Stimulated activated CD4-positive, alpha-beta T cell treated with anti-CD3 and anti-CD28 coated beads, Interleukin-15, amount 100 ng/mL, for 24 hours (primary cell): ENCODE measurements around the gene SRGAP1.
"Not testable (repeated sequence)": the region's sequence is repeated elsewhere in the genome, so short reads cannot be mapped to it uniquely, and the experiment has no call there.

Experiments used
- DNase-seq: peaks from one replicate; pipeline ENCODE4 v3.0.0-alpha.2; 2020

SRGAP1 gene

DNA sequence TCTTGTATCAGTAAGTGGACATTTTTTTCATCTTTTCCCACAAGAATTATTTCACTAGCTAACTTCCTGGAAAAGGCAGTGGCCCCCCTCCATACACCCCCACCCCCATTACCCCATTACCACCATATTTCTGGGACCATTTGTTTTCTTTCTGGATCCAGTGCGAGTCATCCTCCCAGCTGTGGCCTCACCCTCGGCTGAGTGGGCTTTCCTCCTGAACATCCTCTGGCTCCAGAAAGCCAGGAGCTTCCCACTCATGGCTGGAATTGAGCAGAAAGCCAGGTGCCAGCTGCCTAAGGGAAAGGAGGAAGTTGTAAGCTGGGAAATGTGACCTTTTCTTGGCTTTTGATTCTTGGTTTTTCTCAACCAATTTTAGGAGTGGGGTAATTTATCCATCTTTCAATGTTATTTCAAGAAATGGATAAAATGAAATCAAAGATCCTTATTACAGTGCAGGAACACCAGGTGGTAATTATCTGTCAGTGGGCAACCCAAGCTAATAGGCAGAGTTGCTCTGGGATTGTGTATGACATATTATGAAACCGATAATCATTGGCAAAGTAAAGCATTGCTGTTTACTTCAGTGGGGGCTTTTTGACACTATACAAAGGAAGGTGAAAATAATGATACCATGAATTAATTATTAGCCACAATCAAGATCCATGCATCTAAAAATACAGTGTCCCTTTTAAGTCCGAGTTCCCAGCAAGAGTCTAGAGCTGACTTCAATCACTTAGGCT lies 253.0 kb downstream of the SRGAP1 start:
- DNase-seq: no peak

DNA sequence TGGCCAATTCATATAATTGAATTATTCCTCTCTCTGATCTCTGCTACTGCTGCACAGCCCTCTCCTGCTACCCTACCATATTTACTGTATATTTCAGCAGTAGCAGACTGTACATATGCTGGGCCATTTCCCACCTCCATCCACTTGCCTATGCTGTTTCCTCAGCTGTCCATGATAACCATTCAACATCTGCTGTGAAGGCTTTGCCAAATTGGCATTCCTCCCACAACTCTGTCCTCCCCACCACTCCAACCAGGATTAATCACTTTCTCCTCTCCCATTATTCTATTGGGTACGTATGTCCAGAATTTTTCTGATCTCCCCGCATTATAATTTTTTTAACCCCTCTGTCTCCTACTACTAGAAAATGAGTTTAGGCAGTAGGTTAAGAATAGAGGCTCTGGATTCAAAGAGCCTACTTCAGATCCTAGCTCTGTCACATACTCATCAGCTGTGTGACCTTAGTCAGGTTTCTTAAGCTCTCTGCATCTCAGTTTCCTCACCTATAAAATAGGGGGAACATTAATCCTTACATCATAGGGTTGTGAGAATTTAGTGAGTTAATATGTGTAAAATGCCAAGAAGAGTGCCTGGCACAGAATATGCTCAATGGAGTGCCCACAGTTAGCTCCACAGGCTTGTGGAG lies 254.3 kb downstream of the SRGAP1 start:
- DNase-seq: no peak

DNA sequence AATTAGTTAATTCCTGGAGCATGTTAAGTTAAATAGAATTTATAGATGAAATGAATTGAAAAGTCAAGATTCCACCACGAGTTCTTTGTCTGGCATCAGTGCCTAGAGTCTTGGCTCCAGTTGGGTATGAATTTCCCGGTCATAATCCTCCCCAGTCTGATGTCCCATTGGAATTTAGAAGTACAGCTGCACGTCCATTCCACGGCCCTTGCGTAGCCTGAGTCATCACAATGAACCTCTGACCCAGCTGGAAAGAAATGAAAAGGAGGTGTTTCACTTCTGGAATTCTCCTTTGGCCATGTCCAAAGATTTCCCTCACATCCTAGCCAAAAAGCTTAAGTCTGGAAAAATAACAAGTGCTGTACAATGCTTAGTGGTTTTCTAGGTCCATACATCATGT lies 254.9 kb downstream of the SRGAP1 start:
- no peak for DNase-seq

DNA sequence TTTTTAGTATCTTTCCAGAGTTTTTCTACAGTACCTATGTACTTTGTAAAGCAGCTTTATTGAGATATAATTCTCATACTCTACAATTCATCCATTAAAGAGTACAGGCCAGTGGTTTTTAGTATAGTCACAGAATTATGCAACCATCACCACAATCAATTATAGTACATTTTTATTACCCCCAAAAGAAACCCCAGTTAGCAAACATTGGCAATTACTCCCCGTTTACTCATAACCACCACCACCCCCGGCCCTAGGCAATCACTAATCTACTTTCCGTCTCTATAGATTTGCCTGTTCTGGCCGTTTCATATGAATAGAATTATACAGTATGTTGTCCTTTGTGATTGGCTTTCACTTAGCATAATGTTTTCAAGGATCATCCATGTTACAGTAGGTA lies 257.8 kb downstream of the SRGAP1 start:
- no peak for DNase-seq

DNA sequence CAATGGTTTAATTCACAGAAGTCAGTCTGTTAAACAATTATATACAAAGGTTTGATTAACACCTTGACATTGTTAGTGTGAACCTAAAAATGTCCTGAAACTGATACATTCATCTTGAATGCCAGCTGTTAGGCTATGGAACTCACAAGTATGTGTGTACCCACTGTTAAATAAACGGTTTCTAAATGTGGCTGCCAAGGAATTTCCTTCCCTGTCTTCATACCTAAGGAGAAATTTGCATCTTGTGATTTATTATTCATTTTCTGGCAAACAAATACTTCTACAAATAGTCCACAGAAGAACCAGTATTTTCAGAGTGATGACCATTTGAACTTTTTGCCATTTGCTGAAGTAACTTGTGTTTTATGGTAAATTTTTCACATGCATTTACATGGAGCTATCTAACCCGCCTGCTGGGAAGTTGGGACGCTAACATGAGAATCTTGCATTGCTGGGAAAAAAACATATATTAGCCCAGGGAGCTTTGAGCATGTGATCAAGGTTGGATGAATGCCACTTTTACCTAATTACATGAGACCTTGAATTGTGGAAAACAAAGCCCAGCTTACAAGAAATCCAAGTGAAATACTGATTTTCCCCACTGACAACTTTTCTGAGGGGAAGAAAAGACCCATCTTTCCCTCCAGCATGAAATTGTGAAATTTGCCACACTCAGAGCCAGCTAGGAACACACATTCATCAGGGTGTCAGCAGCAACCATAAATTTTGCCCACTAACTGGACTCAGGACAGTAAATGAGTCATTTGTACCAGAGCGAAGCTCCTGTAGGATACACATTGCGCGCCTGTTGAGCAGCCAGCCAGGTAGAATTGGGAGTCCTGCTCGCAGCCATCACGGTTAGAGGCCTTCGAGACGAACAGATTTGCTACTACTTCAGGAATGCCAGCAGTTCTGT lies 259.6 kb downstream of the SRGAP1 start:
- DNase-seq: no peak

DNA sequence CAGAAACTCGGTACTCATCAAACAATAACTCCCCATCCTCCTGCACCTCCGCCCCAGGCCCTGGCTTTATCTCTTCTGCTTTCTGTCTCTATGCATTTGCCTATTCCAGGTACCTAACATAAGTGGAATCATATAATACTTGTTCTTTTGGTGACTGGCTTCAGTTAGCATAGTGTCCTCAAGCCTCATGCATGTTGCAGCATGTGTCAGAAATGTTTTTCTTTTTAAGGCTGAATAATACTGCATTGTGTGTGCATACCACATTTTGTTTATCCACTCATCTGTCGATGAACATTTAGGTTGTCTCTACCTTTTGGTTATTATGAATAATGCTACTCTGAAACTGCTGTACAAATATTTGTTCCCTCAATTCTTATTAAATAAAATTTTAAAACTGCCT lies 260.5 kb downstream of the SRGAP1 start:
- no peak for DNase-seq

DNA sequence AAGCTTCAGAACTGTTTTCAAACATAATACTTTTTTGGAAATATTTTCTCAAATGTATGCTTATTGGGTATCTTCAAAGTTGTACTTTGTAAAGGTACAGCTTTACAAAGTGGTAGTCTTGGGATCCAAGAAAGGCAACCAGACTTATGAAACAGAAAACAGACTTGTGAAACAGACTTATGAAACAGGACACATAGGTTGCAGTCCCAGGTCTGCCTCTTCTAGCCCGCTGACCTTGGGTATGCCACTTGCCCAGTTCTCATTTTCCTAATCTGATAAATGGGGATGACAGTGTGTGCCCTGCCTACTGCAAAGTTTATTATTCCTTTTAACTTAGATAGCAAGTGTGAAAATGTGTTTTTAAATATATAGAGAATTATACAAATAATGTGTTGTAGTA lies 263.3 kb downstream of the SRGAP1 start:
- no peak for DNase-seq

DNA sequence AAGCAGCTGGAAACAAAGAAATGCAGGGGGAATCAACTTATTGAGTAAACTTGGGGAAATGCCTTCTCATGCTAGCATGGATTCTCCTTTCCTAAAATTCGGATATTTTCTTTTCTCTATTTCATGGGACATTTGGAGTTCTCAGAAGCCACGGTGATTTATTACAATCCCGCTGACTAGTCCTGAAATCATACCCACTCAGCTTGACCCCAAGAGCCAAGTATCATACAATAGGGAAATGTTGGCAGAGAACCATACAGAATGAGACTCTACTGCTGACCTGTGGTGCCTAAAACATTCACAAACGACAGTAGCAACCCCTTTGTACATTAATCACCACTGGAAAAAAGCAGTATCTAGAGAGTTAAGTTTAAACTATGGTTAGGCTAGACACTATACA lies 265.2 kb downstream of the SRGAP1 start:
- no peak for DNase-seq

DNA sequence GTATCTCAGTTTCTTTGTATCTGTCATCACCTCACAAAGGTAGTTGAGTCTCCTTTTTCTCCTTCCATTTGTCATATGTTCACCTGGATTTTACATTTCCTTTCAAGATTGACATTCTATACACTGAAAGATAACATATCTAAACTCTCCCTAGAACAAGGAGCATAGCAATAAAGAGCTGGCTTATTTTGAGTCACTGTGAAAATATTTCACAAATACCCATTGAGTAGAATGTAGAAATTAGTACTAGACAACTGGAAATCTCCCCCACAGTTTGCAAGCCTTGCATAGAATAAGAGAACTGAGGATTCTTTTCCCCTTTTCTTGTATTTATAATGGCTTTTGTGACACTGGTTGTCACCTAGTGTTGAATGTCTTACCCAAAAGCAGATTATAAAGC lies 266.4 kb downstream of the SRGAP1 start:
- DNase-seq: no peak

DNA sequence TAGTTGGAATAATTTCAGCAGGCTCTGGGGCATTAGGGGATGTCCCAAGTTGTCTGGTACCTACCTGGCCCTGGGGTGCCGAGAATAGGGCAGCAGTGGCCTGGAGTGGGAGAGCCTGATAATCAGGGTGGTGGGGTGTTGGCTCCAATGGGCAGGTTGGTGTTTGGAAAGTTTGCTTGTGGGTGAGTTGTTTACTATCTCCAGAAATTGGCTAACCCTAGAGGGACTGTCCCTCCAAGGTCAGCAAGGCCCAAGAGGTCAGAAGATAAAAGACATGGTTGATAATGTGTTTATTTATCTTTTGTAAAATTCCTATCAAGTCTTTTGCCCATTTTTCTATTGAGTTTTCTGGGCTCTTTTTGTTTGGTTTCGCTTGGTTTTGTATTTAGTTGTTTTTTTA lies 272.5 kb downstream of the SRGAP1 start:
- DNase-seq: no peak

DNA sequence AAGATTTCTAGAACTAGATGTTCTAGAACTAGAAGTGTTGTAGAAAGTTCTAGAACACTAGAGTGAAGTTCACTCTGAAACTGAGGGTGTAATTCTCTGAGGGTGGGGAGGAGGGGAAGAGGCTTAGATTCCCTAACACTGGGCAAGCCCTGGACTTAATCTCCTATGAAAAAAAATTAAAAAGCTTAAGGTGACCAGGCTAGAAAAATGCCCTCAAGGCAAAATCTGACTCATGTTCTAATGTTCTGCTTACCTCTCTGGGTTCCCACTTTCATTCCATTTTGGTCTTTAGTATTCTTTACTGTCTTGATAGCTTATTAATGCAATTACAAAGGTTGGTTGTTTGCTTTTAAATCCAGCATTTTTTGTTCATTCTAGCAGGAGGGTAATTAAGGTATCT lies 276.1 kb downstream of the SRGAP1 start:
- DNase-seq: no peak

DNA sequence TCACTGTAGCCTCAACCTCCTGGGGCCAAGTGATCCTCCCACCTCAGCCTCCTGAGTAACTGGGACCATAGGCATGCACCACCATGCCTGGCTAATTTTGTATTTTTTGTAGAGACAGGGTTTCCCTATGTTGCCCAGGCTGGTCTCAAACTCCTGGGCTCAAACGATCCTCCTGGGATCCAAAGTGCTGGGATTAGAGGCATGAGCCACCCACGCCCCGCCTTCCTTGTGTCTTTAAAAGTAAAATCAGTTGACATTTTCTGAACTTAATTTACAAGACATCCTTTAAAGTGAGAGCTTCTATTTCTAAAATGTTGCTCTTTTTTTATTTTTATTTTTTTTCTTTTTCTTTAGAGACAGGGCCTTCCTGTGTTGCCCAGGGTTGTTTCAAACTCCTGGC lies 276.6 kb downstream of the SRGAP1 start:
- DNase-seq: not testable (repeated sequence)

DNA sequence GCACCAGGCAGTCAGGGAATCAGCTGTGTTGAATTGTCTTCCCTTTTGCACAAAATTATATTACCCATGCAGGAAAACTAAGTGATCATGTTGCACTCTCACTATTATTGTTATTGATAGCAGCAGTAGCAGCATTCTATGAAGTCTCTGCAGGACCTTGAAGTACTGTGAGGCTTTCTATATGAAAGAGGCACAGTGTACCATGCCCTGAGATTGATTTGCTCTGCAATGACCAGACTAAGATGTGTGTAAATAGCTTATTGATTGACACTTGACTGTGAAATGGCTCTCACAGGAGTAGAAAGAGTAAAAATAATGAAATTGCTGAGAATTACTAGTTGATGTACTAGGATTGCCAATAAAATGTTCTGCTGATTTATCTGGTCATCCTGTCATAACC lies 277.7 kb downstream of the SRGAP1 start:
- no peak for DNase-seq

DNA sequence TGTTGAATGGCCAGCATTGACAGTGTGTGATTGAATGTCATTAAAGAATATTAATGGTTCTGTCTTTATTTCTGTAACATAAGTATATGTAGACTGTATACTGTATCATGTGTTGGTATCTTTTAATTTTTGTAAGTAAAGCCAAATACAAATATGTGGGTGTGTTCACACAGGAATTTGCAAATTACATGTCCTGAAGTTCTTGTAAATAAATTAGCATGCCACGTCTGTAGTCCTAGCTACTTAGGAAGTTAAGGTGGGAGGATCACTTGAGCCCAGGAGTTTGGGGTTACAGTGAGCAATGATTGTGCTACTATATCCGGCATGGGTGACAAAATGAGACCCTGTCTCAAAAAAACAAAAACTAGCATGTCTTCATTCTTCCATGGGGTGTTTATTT lies 278.5 kb downstream of the SRGAP1 start:
- DNase-seq: no peak

DNA sequence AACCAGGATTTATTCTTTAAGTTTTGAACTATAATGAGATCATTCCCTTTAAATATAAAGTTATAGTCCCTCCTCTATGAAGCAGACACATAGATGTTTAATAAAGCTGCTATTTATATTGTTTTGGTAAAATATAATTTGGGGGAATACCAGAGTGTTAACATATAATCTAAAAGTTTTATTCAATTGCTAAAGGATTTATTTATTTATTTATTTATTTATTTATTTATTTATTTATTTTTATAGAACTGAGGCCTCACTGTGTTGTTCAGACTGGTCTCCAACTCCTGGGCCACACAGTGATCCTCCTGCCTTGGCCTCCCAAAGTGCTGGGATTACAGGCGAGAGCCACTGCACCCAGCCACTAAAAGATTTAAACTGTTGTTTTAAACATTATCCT lies 278.9 kb downstream of the SRGAP1 start:
- DNase-seq: no peak

DNA sequence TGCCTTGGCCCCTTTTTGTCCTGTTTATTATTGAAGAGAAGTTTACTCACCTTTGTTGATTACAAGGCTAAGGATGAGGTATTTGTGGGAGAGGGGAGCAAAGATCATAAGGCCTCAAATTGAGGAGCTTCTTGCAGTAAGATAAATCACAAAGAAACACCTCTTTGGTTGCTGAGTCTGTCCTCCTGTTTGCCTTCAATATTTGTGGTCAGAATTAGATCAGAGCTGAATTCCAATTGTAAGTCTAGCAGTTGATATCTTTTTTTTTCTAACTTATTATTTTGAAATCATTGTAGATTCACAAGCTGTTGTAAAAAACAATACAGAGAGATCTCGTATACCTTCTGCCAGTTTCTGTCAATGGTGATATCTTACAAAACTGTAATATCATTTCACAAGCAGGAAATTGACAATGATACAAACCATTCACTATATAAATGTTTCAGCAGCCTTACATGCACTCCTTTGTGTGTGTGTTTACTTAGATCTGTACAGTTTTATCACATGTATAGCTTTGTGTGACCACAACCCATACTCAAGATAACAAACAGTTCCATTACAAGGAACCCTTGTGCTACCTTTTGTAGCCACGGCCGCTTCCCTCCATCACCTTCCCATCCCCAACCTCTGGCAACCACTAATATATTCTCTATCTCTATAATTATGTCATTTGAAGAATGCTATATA lies 280.2 kb downstream of the SRGAP1 start:
- no peak for DNase-seq

DNA sequence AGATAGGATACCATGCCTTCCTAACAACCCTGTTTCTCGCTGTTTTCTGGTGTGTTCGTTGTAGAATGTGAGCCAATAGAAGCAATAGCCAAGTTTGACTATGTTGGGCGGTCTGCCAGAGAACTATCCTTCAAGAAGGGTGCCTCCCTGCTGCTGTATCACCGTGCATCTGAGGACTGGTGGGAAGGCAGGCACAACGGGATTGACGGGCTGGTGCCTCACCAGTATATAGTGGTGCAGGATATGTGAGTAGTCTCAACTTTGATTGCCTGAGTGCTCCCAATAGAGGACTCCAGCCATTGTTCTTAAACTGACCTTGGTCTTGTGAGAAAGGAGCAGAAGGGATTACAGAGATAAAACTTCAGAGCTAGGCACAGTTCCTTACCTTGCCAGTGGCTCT lies 281.4 kb downstream of the SRGAP1 start:
- no peak for DNase-seq

DNA sequence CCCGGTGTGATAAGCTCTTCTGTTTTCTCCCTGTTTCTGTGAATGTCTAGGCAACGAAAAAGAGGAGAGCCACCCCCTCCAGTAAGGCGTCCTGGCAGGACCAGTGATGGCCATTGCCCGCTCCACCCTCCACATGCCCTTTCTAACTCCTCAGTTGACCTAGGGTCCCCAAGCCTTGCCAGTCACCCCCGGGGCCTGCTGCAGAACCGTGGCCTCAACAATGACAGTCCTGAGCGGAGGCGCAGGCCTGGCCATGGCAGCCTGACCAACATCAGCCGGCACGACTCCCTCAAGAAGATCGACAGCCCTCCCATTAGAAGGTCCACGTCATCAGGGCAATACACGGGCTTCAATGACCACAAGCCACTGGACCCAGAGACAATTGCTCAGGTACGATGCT lies 283.3 kb downstream of the SRGAP1 start:
- no peak for DNase-seq

DNA sequence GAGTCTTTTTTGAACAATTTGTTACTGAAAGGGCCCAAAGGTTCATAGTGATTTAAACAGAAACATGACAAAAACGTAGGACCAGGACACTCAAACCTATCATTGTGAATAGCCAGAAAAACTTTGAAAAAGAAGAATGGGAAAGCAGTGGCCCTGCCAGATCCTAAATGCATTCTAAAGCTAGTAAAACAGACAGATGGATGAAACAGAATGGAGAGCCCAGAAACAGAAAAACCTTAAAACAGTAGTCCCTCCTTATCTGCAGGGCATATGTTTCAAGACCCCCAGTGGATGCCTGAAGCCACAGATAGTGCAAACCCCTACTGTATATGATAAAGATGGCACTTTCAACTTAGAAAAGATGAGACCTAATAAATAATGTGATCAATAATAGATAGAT lies 283.9 kb downstream of the SRGAP1 start:
- DNase-seq: no peak

DNA sequence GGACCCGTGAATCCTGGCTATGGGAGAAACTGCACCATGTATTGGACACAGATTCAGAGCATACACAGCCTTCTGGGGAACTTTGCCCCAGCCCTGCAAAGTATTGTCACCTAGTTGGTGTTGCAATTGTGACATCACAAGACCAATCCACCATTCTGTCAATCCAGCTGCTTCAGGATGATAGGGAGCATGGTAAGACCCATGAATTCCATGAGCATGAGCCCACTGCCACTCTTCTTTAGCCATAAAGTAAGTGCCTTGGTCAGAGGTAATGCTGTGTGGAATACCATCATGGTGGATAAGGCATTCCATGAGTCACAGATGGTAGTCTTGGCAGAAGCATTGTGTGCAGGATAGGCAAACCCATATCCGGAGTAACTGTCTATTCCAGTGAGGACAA lies 286.0 kb downstream of the SRGAP1 start:
- not testable (repeated sequence) for DNase-seq

DNA sequence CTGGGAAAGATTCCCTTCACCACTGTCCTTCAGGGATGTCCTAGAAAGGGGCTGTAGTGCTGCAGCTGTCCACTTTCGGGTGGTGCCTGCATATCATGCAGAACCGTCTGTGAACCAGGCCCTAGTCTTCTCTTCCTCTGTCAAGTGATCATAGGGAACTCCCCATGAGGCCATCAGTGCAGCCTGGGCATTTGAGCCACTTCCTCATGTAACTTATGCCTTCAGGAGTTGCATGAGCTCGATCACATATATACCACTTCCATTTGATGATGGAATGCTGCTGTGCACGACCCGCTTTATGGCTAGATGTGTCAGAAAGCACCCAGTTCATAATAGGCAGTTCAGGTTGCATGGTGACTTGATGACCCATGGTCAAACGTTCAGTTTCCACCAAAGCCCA lies 287.0 kb downstream of the SRGAP1 start:
- DNase-seq: not testable (repeated sequence)

DNA sequence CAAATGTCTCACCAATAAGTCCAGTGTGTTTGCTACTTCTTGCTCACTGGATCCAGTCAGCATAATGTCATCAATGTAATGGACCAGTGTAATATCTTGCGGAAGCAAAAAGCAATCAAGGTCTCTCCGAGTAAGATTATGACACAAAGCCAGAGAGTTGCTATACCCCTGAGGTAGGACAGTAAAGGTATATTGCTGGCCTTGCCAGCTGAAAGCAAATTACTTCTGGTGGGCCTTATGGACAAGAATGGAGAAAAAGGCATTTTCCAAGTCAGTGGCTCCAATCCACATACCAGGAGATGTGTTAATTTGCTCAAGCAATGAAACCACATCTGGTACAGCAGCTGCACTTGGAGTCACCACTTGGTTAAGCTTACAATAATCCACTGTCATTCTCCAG lies 288.2 kb downstream of the SRGAP1 start:
- DNase-seq: not testable (repeated sequence)

DNA sequence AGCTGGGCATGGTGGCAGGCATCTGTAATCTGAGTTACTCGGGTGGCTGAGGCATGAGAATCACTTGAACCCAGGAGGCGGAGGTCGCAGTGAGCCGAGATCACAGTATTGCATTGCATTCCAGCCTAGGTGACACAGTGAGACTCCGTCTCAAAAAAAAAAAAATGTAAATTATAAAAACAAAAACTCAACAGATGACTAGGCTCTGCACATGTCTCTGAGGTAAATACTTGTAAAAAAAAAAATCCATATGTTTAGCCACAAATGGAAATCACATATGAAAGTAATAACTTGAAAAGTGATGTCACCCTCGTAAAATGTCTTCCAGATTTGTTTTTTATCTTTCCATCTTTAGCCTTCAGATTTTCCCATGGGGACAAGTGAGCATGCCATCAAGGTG lies 292.6 kb downstream of the SRGAP1 start:
- DNase-seq: no peak
